HCT116 (cell line): Measurements from ENCODE around the gene MRFAP1L1. TPM values are rescaled to one million over a fixed set of nuclear protein-coding genes. Genes with fewer than 3 reads are reported as not detected.

Experiments
- ATAC-seq: fragments of 200-7000 bp; cut with Tn5 transposase; 2 replicates; pipeline ENCODE4 v1.9.1; 2020; ENCODE audit warnings: mild to moderate bottlenecking, moderate library complexity
- BruUV-seq: library from RNA; stranded (reverse); fragments of 400-500 nt; replicated peaks from 2 replicates; lab custom pipeline; 2021; lab: Mats Ljungman, UMichigan
- CTCF ChIA-PET: fragments of 300-600 bp; sonication (Branson Sonifier 250); formaldehyde crosslinking; loops from one replicate; lab custom pipeline; 2021; ENCODE audit warnings: antibody characterized with exemption; lab: Charles Lee
- POLR2A ChIA-PET: fragments of 300-600, 350-600 bp; sonication (Branson Sonifier 250); formaldehyde crosslinking; loops from one replicate; lab custom pipeline; 2021; ENCODE audit warnings: antibody characterized with exemption; lab: Charles Lee
- RAD21 ChIA-PET, 2 experiments: fragments of 300-600 bp; sonication (Branson Sonifier 250); formaldehyde crosslinking; loops; one replicate each; lab custom pipeline; 2023; ENCODE audit warnings: low total read pairs in 2 of 2; ENCODE audit not compliant: uncharacterized antibody in 2 of 2, unreplicated experiment in 2 of 2, low non-redundant PET in 1 of 2; lab: Charles Lee
- DNase-seq: peaks from one replicate; pipeline ENCODE4 v3.0.0-alpha.2; 2010; ENCODE audit warnings: low read depth, low spot score
- H2AFZ ChIP-seq: fragments of 200-600 bp; shearing (Covaris generic), sonication (generic); 2 replicates; pipeline ENCODE4 v1.6.1; 2017; ENCODE audit warnings: low read depth, mixed run types, mixed read lengths, antibody characterized with exemption, low read length; ENCODE audit not compliant: poor library complexity, severe bottlenecking
- H3K27ac ChIP-seq: 2 replicates; pipeline ENCODE4 v1.5.1; 2012; ENCODE audit warnings: low read depth, low read length
- H3K27me3 ChIP-seq: fragments of 200-600 bp; sonication (generic); 2 replicates; pipeline ENCODE4 v1.6.1; 2016; ENCODE audit warnings: mixed run types, low read length, mixed read lengths; ENCODE audit not compliant: insufficient read depth
- H3K36me3 ChIP-seq, 2 experiments: fragments of 200-500 bp in 1 of 2; fragments of 200-600 bp in 1 of 2; sonication (Bioruptor generic) in 1 of 2; sonication (generic) in 1 of 2; 2 replicates each; pipeline versions ENCODE4 v1.5.1 to v1.6.1; 2014 to 2016; ENCODE audit warnings: low read length in 2 of 2, inconsistent platforms in 1 of 2, mixed read lengths in 1 of 2, mixed run types in 1 of 2; ENCODE audit not compliant: insufficient read depth in 2 of 2, control insufficient read depth in 1 of 2
- H3K4me1 ChIP-seq, 2 experiments: fragments of 200-600 bp in 1 of 2; sonication (generic) in 1 of 2; 2 replicates each; pipeline versions ENCODE4 v1.5.1 to v1.6.1; 2012 to 2017; ENCODE audit warnings: low read length in 2 of 2, inconsistent platforms in 1 of 2, mild to moderate bottlenecking in 1 of 2, mixed read lengths in 1 of 2, mixed run types in 1 of 2, moderate library complexity in 1 of 2; ENCODE audit not compliant: insufficient read depth in 2 of 2, control insufficient read depth in 1 of 2
- H3K4me2 ChIP-seq: fragments of 200-600 bp; sonication (generic); 2 replicates; pipeline ENCODE4 v1.6.1; 2017; ENCODE audit warnings: mixed run types, low read length, mixed read lengths
- H3K4me3 ChIP-seq, 2 experiments: fragments of 200-600 bp in 1 of 2; sonication (generic) in 1 of 2; replicated peaks in 1 of 2; 2 replicates each; pipeline ENCODE4 v1.5.1; 2011 to 2016; ENCODE audit warnings: low read length in 2 of 2, control low read depth in 1 of 2, low read depth in 1 of 2, mild to moderate bottlenecking in 1 of 2, mixed read lengths in 1 of 2, mixed run types in 1 of 2
- H3K79me2 ChIP-seq: fragments of 200-600 bp; sonication (generic); 2 replicates; pipeline ENCODE4 v1.6.1; 2017; ENCODE audit warnings: mild to moderate bottlenecking, mixed run types, low read length, moderate library complexity, mixed read lengths; ENCODE audit not compliant: insufficient read depth
- H3K9ac ChIP-seq: fragments of 200-600 bp; sonication (generic); 2 replicates; pipeline ENCODE4 v1.6.1; 2016; ENCODE audit warnings: low read length, mixed read lengths
- H3K9me2 ChIP-seq: fragments of 200-600 bp; sonication (generic), shearing (Covaris generic); 2 replicates; pipeline ENCODE4 v1.6.1; 2017; ENCODE audit warnings: mixed run types, mild to moderate bottlenecking, moderate library complexity; ENCODE audit not compliant: insufficient read depth
- H3K9me3 ChIP-seq, 2 experiments: fragments of 200-500 bp in 1 of 2; fragments of 200-600 bp in 1 of 2; sonication (Bioruptor generic) in 1 of 2; sonication (generic) in 1 of 2; 2 replicates each; pipeline ENCODE4 v1.6.1; 2014 to 2017; ENCODE audit warnings: low read length in 2 of 2, mixed read lengths in 2 of 2, inconsistent platforms in 1 of 2, low read depth in 1 of 2, mild to moderate bottlenecking in 1 of 2, mixed run types in 1 of 2, moderate library complexity in 1 of 2; ENCODE audit not compliant: control insufficient read depth in 1 of 2, insufficient read depth in 1 of 2
- H4K20me1 ChIP-seq: fragments of 200-600 bp; sonication (generic), shearing (Covaris generic); 2 replicates; pipeline ENCODE4 v1.6.1; 2017; ENCODE audit warnings: mixed run types, mild to moderate bottlenecking, moderate library complexity; ENCODE audit not compliant: insufficient read depth
- EZH2phosphoT487 ChIP-seq: fragments of 200-600 bp; IDR thresholded peaks from 2 replicates; pipeline ENCODE4 v1.6.1; 2018; ENCODE audit warnings: antibody characterized with exemption, borderline replicate concordance
- POLR2A ChIP-seq: IDR thresholded peaks from 2 replicates; pipeline ENCODE4 v1.7.0; 2011; ENCODE audit warnings: borderline replicate concordance; ENCODE audit not compliant: insufficient read depth, insufficient read length; ENCODE audit errors: extremely low read depth
- POLR2AphosphoS5 ChIP-seq: IDR thresholded peaks from 2 replicates; pipeline ENCODE4 v1.6.1; 2011; ENCODE audit warnings: mild to moderate bottlenecking, low read depth, low read length, moderate library complexity
- RAD21 ChIP-seq: IDR thresholded peaks from 2 replicates; pipeline ENCODE4 v1.6.1; 2012; ENCODE audit warnings: low read depth, mild to moderate bottlenecking
- SRF ChIP-seq: IDR thresholded peaks from 2 replicates; pipeline ENCODE4 v1.6.1; 2012; ENCODE audit warnings: low read depth
- ZBTB33 ChIP-seq: IDR thresholded peaks from 2 replicates; pipeline ENCODE4 v1.6.1; 2011; ENCODE audit warnings: mild to moderate bottlenecking, low read length, moderate library complexity; ENCODE audit not compliant: insufficient replicate concordance; ENCODE audit errors: extremely low read depth
- intact Hi-C: fragments of 100-400 bp; cut with micrococcal nuclease; formaldehyde crosslinking; loops from 2 replicates; pipeline ENCODE4 v1.10.0; 2022
- total RNA-seq: library from RNA; stranded (reverse); gene quantifications from one replicate; pipeline ENCODE4 v1.2.1, GENCODE V29; 2021; ENCODE audit not compliant: unreplicated experiment

The MRFAP1L1 gene
- total RNA-seq, 1 experiment from 2014 or later = 43.0 TPM

DNA sequence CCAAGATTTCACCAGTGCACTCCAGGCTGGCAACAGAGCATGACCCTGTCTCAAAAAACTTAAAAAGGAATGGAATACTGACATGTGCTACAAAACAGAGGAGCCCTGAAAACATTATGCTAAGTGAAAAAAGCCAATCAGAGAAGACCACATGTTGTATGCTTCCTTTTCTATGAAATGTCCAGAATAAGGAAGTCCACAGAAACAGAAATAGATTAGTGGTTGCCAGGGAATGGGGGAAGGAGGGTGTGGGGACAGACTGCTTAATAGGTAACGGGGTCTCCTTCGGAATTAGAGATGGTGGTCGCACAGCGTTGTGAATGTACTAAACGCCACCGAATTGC, 42.8 kb upstream of the MRFAP1L1 start (continued):
- TF ChIP-seq ZBTB33 = no peak
- no peak for TF ChIP-seq RAD21

GRCh38 chr4:6751611-6752485, 42.2 kb upstream of the MRFAP1L1 start:
- DNase-seq (no peak), ATAC-seq (no peak)
- H3K9me3 ChIP-seq = no peaks in the 10 kb centered on the region
- CTCF ChIA-PET = no interaction called here
- POLR2A ChIA-PET = no interaction called here
- no peak overlapping the region for H3K4me2 ChIP-seq
- H4K20me1 ChIP-seq = no peaks in the 10 kb centered on the region
- no peak overlapping the region for H3K4me3 ChIP-seq
- RAD21 ChIA-PET = no interaction called here
- no peaks in the 10 kb centered on the region for H3K9me2 ChIP-seq
- peak overlapping the region; percentile 44 for H2AFZ ChIP-seq
- H3K4me1 ChIP-seq = peaks cover 28 to 64% of the 10 kb centered on the region in 2 experiments
- intact Hi-C loops = no loop called here
- TF ChIP-seq EZH2phosphoT487 (no peak), POLR2AphosphoS5 (no peak), SRF (no peak), POLR2A (no peak)
- no peaks in the 10 kb centered on the region for H3K79me2 ChIP-seq
- H3K9ac ChIP-seq = no peak overlapping the region
- H3K27me3 ChIP-seq = no peaks in the 10 kb centered on the region
- no TSS peak for BruUV-seq
- H3K36me3 ChIP-seq = no peaks in the 10 kb centered on the region
- H3K27ac ChIP-seq = no peak overlapping the region
